ENCODE measurements around the gene BCL2.

The BCL2 gene

GRCh38 chr18:63223837-63224236 is 95.7 kb downstream of the BCL2 start:
- H3K27me3 ChIP-seq (replicated peaks; ENCODE audit: control insufficient read depth, insufficient read depth, low read length, poor library complexity, severe bottlenecking) = no peaks in the 10 kb centered on the region
- no peaks in the 10 kb centered on the region for H3K36me3 ChIP-seq (ENCODE audit: control insufficient read depth, insufficient read depth, low read length)
- peaks cover 14% of the 10 kb centered on the region for H3K4me1 ChIP-seq (ENCODE audit: control insufficient read depth, insufficient read depth, low read length, poor library complexity, severe bottlenecking)
- no peaks in the 10 kb centered on the region for H3K9me3 ChIP-seq (ENCODE audit: control insufficient read depth, low read length)
- DNase-seq = no peak
- H3K27ac ChIP-seq (ENCODE audit: insufficient read depth, low read length, poor library complexity, severe bottlenecking) = peak overlapping the region; percentile 50
- H3K4me3 ChIP-seq (ENCODE audit: insufficient read depth, low read depth, low read length, poor library complexity, severe bottlenecking) = no peak overlapping the region

GRCh38 chr18:63220903-63221302 is 98.7 kb downstream of the BCL2 start:
- H3K4me3 ChIP-seq (ENCODE audit: insufficient read depth, low read depth, low read length, poor library complexity, severe bottlenecking) = no peak overlapping the region
- no peaks in the 10 kb centered on the region for H3K9me3 ChIP-seq (ENCODE audit: control insufficient read depth, low read length)
- no peak overlapping the region for H3K27ac ChIP-seq (ENCODE audit: insufficient read depth, low read length, poor library complexity, severe bottlenecking)
- DNase-seq = no peak
- no peaks in the 10 kb centered on the region for H3K36me3 ChIP-seq (ENCODE audit: control insufficient read depth, insufficient read depth, low read length)
- H3K27me3 ChIP-seq (replicated peaks; ENCODE audit: control insufficient read depth, insufficient read depth, low read length, poor library complexity, severe bottlenecking) = no peaks in the 10 kb centered on the region
- peaks cover 37% of the 10 kb centered on the region for H3K4me1 ChIP-seq (ENCODE audit: control insufficient read depth, insufficient read depth, low read length, poor library complexity, severe bottlenecking)

GRCh38 chr18:63218472-63218871 is 101.1 kb downstream of the BCL2 start:
- no peaks in the 10 kb centered on the region for H3K27me3 ChIP-seq (replicated peaks; ENCODE audit: control insufficient read depth, insufficient read depth, low read length, poor library complexity, severe bottlenecking)
- H3K27ac ChIP-seq (ENCODE audit: insufficient read depth, low read length, poor library complexity, severe bottlenecking) = peak overlapping the region; percentile 38
- DNase-seq = no peak
- H3K36me3 ChIP-seq (ENCODE audit: control insufficient read depth, insufficient read depth, low read length) = no peaks in the 10 kb centered on the region
- H3K4me3 ChIP-seq (ENCODE audit: insufficient read depth, low read depth, low read length, poor library complexity, severe bottlenecking) = no peak overlapping the region
- peaks cover 45% of the 10 kb centered on the region for H3K4me1 ChIP-seq (ENCODE audit: control insufficient read depth, insufficient read depth, low read length, poor library complexity, severe bottlenecking)
- no peaks in the 10 kb centered on the region for H3K9me3 ChIP-seq (ENCODE audit: control insufficient read depth, low read length)

- no peak for DNase-seq
- Histone ChIP-seq H3K27ac (ENCODE audit: insufficient read depth, low read length, poor library complexity, severe bottlenecking) (peak overlapping the region; percentile 55), H3K4me1 (ENCODE audit: control insufficient read depth, insufficient read depth, low read length, poor library complexity, severe bottlenecking) (peaks cover 50% of the 10 kb centered on the region), H3K9me3 (ENCODE audit: control insufficient read depth, low read length) (no peaks in the 10 kb centered on the region), H3K4me3 (ENCODE audit: insufficient read depth, low read depth, low read length, poor library complexity, severe bottlenecking) (peak overlapping the region; percentile 19), H3K36me3 (ENCODE audit: control insufficient read depth, insufficient read depth, low read length) (no peaks in the 10 kb centered on the region), H3K27me3 (replicated peaks; ENCODE audit: control insufficient read depth, insufficient read depth, low read length, poor library complexity, severe bottlenecking) (no peaks in the 10 kb centered on the region)
Measured at GRCh38 chr18:63216516-63217311, 102.9 kb downstream of the BCL2 start.

GRCh38 chr18:63213936-63214671 is 105.5 kb downstream of the BCL2 start:
- H3K36me3 ChIP-seq (ENCODE audit: control insufficient read depth, insufficient read depth, low read length) = no peaks in the 10 kb centered on the region
- H3K27ac ChIP-seq (ENCODE audit: insufficient read depth, low read length, poor library complexity, severe bottlenecking) = peak overlapping the region; percentile 61
- DNase-seq = no peak
- no peak overlapping the region for H3K4me3 ChIP-seq (ENCODE audit: insufficient read depth, low read depth, low read length, poor library complexity, severe bottlenecking)
- no peaks in the 10 kb centered on the region for H3K27me3 ChIP-seq (replicated peaks; ENCODE audit: control insufficient read depth, insufficient read depth, low read length, poor library complexity, severe bottlenecking)
- no peaks in the 10 kb centered on the region for H3K9me3 ChIP-seq (ENCODE audit: control insufficient read depth, low read length)
- peaks cover 66% of the 10 kb centered on the region for H3K4me1 ChIP-seq (ENCODE audit: control insufficient read depth, insufficient read depth, low read length, poor library complexity, severe bottlenecking)

GRCh38 chr18:63213331-63213900 is 106.2 kb downstream of the BCL2 start:
- peaks cover 62% of the 10 kb centered on the region for H3K4me1 ChIP-seq (ENCODE audit: control insufficient read depth, insufficient read depth, low read length, poor library complexity, severe bottlenecking)
- H3K36me3 ChIP-seq (ENCODE audit: control insufficient read depth, insufficient read depth, low read length) = no peaks in the 10 kb centered on the region
- H3K27me3 ChIP-seq (replicated peaks; ENCODE audit: control insufficient read depth, insufficient read depth, low read length, poor library complexity, severe bottlenecking) = no peaks in the 10 kb centered on the region
- DNase-seq = no peak
- H3K4me3 ChIP-seq (ENCODE audit: insufficient read depth, low read depth, low read length, poor library complexity, severe bottlenecking) = no peak overlapping the region
- H3K27ac ChIP-seq (ENCODE audit: insufficient read depth, low read length, poor library complexity, severe bottlenecking) = peak overlapping the region; percentile 61
- no peaks in the 10 kb centered on the region for H3K9me3 ChIP-seq (ENCODE audit: control insufficient read depth, low read length)

GRCh38 chr18:63210521-63210920 is 109.0 kb downstream of the BCL2 start:
- H3K27ac ChIP-seq (ENCODE audit: insufficient read depth, low read length, poor library complexity, severe bottlenecking) = peak overlapping the region; percentile 16
- peaks cover 68% of the 10 kb centered on the region for H3K4me1 ChIP-seq (ENCODE audit: control insufficient read depth, insufficient read depth, low read length, poor library complexity, severe bottlenecking)
- DNase-seq = no peak
- no peaks in the 10 kb centered on the region for H3K9me3 ChIP-seq (ENCODE audit: control insufficient read depth, low read length)
- no peaks in the 10 kb centered on the region for H3K36me3 ChIP-seq (ENCODE audit: control insufficient read depth, insufficient read depth, low read length)
- H3K27me3 ChIP-seq (replicated peaks; ENCODE audit: control insufficient read depth, insufficient read depth, low read length, poor library complexity, severe bottlenecking) = no peaks in the 10 kb centered on the region
- H3K4me3 ChIP-seq (ENCODE audit: insufficient read depth, low read depth, low read length, poor library complexity, severe bottlenecking) = no peak overlapping the region

- Histone ChIP-seq H3K4me1 (ENCODE audit: control insufficient read depth, insufficient read depth, low read length, poor library complexity, severe bottlenecking) (peaks cover 74% of the 10 kb centered on the region), H3K36me3 (ENCODE audit: control insufficient read depth, insufficient read depth, low read length) (no peaks in the 10 kb centered on the region)
Measured at GRCh38 chr18:63208676-63209075, 110.9 kb downstream of the BCL2 start.

GRCh38 chr18:63207835-63208234 is 111.7 kb downstream of the BCL2 start:
- H3K27ac ChIP-seq (ENCODE audit: insufficient read depth, low read length, poor library complexity, severe bottlenecking) = peak overlapping the region; percentile 60
- H3K36me3 ChIP-seq (ENCODE audit: control insufficient read depth, insufficient read depth, low read length) = no peaks in the 10 kb centered on the region
- peak overlapping the region; percentile 41 for H3K4me3 ChIP-seq (ENCODE audit: insufficient read depth, low read depth, low read length, poor library complexity, severe bottlenecking)
- no peaks in the 10 kb centered on the region for H3K27me3 ChIP-seq (replicated peaks; ENCODE audit: control insufficient read depth, insufficient read depth, low read length, poor library complexity, severe bottlenecking)
- peaks cover 79% of the 10 kb centered on the region for H3K4me1 ChIP-seq (ENCODE audit: control insufficient read depth, insufficient read depth, low read length, poor library complexity, severe bottlenecking)
- no peaks in the 10 kb centered on the region for H3K9me3 ChIP-seq (ENCODE audit: control insufficient read depth, low read length)
- no peak for DNase-seq

More at GRCh38 chr18:63208676-63209075, 110.9 kb downstream of the BCL2 start:
- Histone ChIP-seq H3K27ac (ENCODE audit: insufficient read depth, low read length, poor library complexity, severe bottlenecking) (peak overlapping the region; percentile 46), H3K27me3 (replicated peaks; ENCODE audit: control insufficient read depth, insufficient read depth, low read length, poor library complexity, severe bottlenecking) (no peaks in the 10 kb centered on the region), H3K4me3 (ENCODE audit: insufficient read depth, low read depth, low read length, poor library complexity, severe bottlenecking) (peak overlapping the region; percentile 41), H3K9me3 (ENCODE audit: control insufficient read depth, low read length) (no peaks in the 10 kb centered on the region)
- DNase-seq = no peak

Data from effector memory CD4-positive, alpha-beta T cell (primary cell).